KMS-11 (cell line): ENCODE results near the gene TMPRSS3.

Experiments used
- H2AFZ ChIP-seq: fragments of 200-600 bp; sonication (generic); 2 replicates; pipeline ENCODE4 v1.6.1; 2016; ENCODE audit warnings: antibody characterized with exemption, mixed run types, low read depth
- H3K27ac ChIP-seq: fragments of 200-600 bp; sonication (generic); 2 replicates; pipeline ENCODE4 v1.6.1; 2016; ENCODE audit warnings: mild to moderate bottlenecking, mixed run types
- H3K27me3 ChIP-seq: fragments of 200-600 bp; sonication (generic); 2 replicates; pipeline ENCODE4 v1.6.1; 2017; ENCODE audit warnings: mild to moderate bottlenecking, low read depth, mixed run types, moderate library complexity; ENCODE audit not compliant: insufficient read depth
- H3K36me3 ChIP-seq: fragments of 200-600 bp; sonication (generic); 2 replicates; pipeline ENCODE4 v1.6.1; 2017; ENCODE audit warnings: mild to moderate bottlenecking, mixed run types; ENCODE audit not compliant: insufficient read depth
- H3K4me1 ChIP-seq: fragments of 200-600 bp; sonication (generic); 2 replicates; pipeline ENCODE4 v1.6.1; 2016; ENCODE audit warnings: mild to moderate bottlenecking, low read depth, mixed run types; ENCODE audit not compliant: poor library complexity, severe bottlenecking
- H3K4me2 ChIP-seq: fragments of 200-600 bp; sonication (generic); 2 replicates; pipeline ENCODE4 v1.7.0; 2016; ENCODE audit warnings: mild to moderate bottlenecking, mixed run types
- H3K4me3 ChIP-seq: fragments of 200-600 bp; sonication (generic); IDR thresholded peaks from 2 replicates; pipeline ENCODE4 v1.6.1; 2017; ENCODE audit warnings: low read depth, low read length, mixed read lengths; ENCODE audit not compliant: insufficient read depth
- H3K79me2 ChIP-seq: fragments of 200-600 bp; sonication (generic); 2 replicates; pipeline ENCODE4 v1.6.1; 2016; ENCODE audit warnings: low read depth, mixed run types; ENCODE audit not compliant: insufficient read depth
- H3K9ac ChIP-seq: fragments of 200-600 bp; sonication (generic); 2 replicates; pipeline ENCODE4 v1.6.1; 2016; ENCODE audit warnings: mild to moderate bottlenecking, mixed run types
- H4K20me1 ChIP-seq: fragments of 200-600 bp; sonication (generic); 2 replicates; pipeline ENCODE4 v1.6.1; 2016; ENCODE audit warnings: mild to moderate bottlenecking, mixed run types; ENCODE audit not compliant: insufficient read depth
- CTCF ChIP-seq: fragments of 200-600 bp; sonication (generic); conservative IDR thresholded peaks from 2 replicates; pipeline ENCODE4 v1.6.1; 2017; ENCODE audit warnings: low read depth, mild to moderate bottlenecking, antibody characterized with exemption, low read length, moderate library complexity, mixed read lengths

The TMPRSS3 gene

GRCh38 chr21:42387164-42387563 is 8.7 kb downstream of the TMPRSS3 start:
- H3K4me1 ChIP-seq, result no peaks in the 10 kb centered on the region
- no peak overlapping the region for H3K9ac ChIP-seq
- H4K20me1 ChIP-seq, result no peaks in the 10 kb centered on the region
- H2AFZ ChIP-seq, result no peak overlapping the region
- H3K36me3 ChIP-seq, result no peaks in the 10 kb centered on the region
- no peak overlapping the region for H3K27ac ChIP-seq
- no peak overlapping the region for H3K4me2 ChIP-seq
- peaks cover 39% of the 10 kb centered on the region; the same call in 1 of the 2 replicates for H3K27me3 ChIP-seq
- no peaks in the 10 kb centered on the region for H3K79me2 ChIP-seq
- TF ChIP-seq CTCF, result no peak
- H3K4me3 ChIP-seq, result no peak overlapping the region

- no peak overlapping the region for H3K4me2 ChIP-seq
- no peak for TF ChIP-seq CTCF
- H3K27ac ChIP-seq, result no peak overlapping the region
Measured at GRCh38 chr21:42386034-42386591, 9.7 kb downstream of the TMPRSS3 start.

GRCh38 chr21:42385619-42386018 is 10.2 kb downstream of the TMPRSS3 start:
- Histone ChIP-seq H3K4me3 (no peak overlapping the region), H3K79me2 (no peaks in the 10 kb centered on the region), H3K27me3 (peaks cover 31% of the 10 kb centered on the region; the same call in 1 of the 2 replicates), H2AFZ (no peak overlapping the region), H3K9ac (no peak overlapping the region), H3K4me1 (no peaks in the 10 kb centered on the region), H3K27ac (no peak overlapping the region), H3K36me3 (no peaks in the 10 kb centered on the region), H3K4me2 (no peak overlapping the region), H4K20me1 (no peaks in the 10 kb centered on the region)
- TF ChIP-seq CTCF, result no peak

More at GRCh38 chr21:42386034-42386591, 9.7 kb downstream of the TMPRSS3 start:
- H3K27me3 ChIP-seq, result peaks cover 31% of the 10 kb centered on the region; the same call in 1 of the 2 replicates
- no peak overlapping the region for H3K9ac ChIP-seq
- no peaks in the 10 kb centered on the region for H3K36me3 ChIP-seq
- H3K79me2 ChIP-seq, result no peaks in the 10 kb centered on the region
- no peaks in the 10 kb centered on the region for H4K20me1 ChIP-seq
- no peaks in the 10 kb centered on the region for H3K4me1 ChIP-seq
- H2AFZ ChIP-seq, result no peak overlapping the region
- no peak overlapping the region for H3K4me3 ChIP-seq

- Histone ChIP-seq H3K79me2 (no peaks in the 10 kb centered on the region), H3K27me3 (peaks cover 33% of the 10 kb centered on the region), H3K9ac (no peak overlapping the region), H3K4me3 (no peak overlapping the region), H3K27ac (no peak overlapping the region), H4K20me1 (no peaks in the 10 kb centered on the region), H3K4me2 (no peak overlapping the region), H2AFZ (no peak overlapping the region), H3K36me3 (no peaks in the 10 kb centered on the region), H3K4me1 (no peaks in the 10 kb centered on the region)
- TF ChIP-seq CTCF, result no peak
Measured at GRCh38 chr21:42384989-42385388, 10.9 kb downstream of the TMPRSS3 start.
